Common myeloid progenitor, CD34-positive (primary cell): ENCODE measurements around the gene THSD7B.

Source experiments
- CTCF ChIA-PET: fragments of 350-600 bp; sonication (Branson Sonifier 250); formaldehyde crosslinking; loops from one replicate; lab custom pipeline; 2021; ENCODE audit warnings: antibody characterized with exemption; lab: Charles Lee
- POLR2A ChIA-PET: fragments of 350-600 bp; sonication (Branson Sonifier 250); formaldehyde crosslinking; loops from one replicate; lab custom pipeline; 2021; ENCODE audit warnings: antibody characterized with exemption; lab: Charles Lee
- DNase-seq, 3 donors: peaks; one replicate each; pipeline versions ENCODE4 v3.0.0 to v3.0.0-alpha.2; 2013
- H3K27ac ChIP-seq, 2 experiments: 1 replicate in 1 of 2; 2 replicates in 1 of 2; pipeline ENCODE4 v1.7.0; 2013; ENCODE audit warnings: inconsistent platforms in 2 of 2, low read length in 2 of 2, mild to moderate bottlenecking in 2 of 2, low read depth in 1 of 2, moderate library complexity in 1 of 2; ENCODE audit not compliant: severe bottlenecking in 2 of 2, insufficient read depth in 1 of 2, poor library complexity in 1 of 2
- H3K27me3 ChIP-seq, 5 experiments: replicated peaks in 2 of 5; 1 replicate in 3 of 5; 2 replicates in 2 of 5; pipeline versions ENCODE4 v1.6.1 to v1.7.0; 2013; ENCODE audit warnings: low read length in 4 of 5, mild to moderate bottlenecking in 2 of 5, moderate library complexity in 2 of 5, inconsistent platforms in 1 of 5; ENCODE audit not compliant: insufficient read depth in 5 of 5, control insufficient read depth in 4 of 5
- H3K36me3 ChIP-seq, 4 experiments: 1 replicate in 2 of 4; 2 replicates in 2 of 4; pipeline versions ENCODE4 v1.6.1 to v1.7.0; 2013; ENCODE audit warnings: low read length in 3 of 4, control low read depth in 1 of 4, mild to moderate bottlenecking in 1 of 4; ENCODE audit not compliant: control insufficient read depth in 4 of 4, insufficient read depth in 4 of 4
- H3K4me1 ChIP-seq, 4 experiments: 1 replicate in 3 of 4; 2 replicates in 1 of 4; pipeline versions ENCODE4 v1.6.1 to v1.7.1; 2013; ENCODE audit warnings: low read length in 3 of 4, mild to moderate bottlenecking in 3 of 4, control low read depth in 1 of 4, inconsistent platforms in 1 of 4, moderate library complexity in 1 of 4; ENCODE audit not compliant: control insufficient read depth in 4 of 4, insufficient read depth in 4 of 4; ENCODE audit errors: control extremely low read depth in 1 of 4
- H3K4me3 ChIP-seq, 7 experiments: 1 replicate in 4 of 7; 2 replicates in 3 of 7; pipeline versions ENCODE4 v1.5.1 to v1.7.0; 2013; ENCODE audit warnings: mild to moderate bottlenecking in 7 of 7, low read length in 6 of 7, moderate library complexity in 6 of 7, inconsistent platforms in 2 of 7, low read depth in 2 of 7, control low read depth in 1 of 7; ENCODE audit not compliant: insufficient read depth in 4 of 7, control insufficient read depth in 1 of 7; ENCODE audit errors: extremely low read depth in 1 of 7
- H3K9me3 ChIP-seq, 5 experiments: 1 replicate in 4 of 5; 2 replicates in 1 of 5; pipeline versions ENCODE4 v1.6.1 to v1.7.1; 2013; ENCODE audit warnings: low read length in 4 of 5, mild to moderate bottlenecking in 2 of 5, inconsistent platforms in 1 of 5, low read depth in 1 of 5, moderate library complexity in 1 of 5; ENCODE audit not compliant: control insufficient read depth in 4 of 5, insufficient read depth in 2 of 5; ENCODE audit errors: control extremely low read depth in 1 of 5
- WGBS: methylation state at CpG from one replicate; pipeline ENCODE4 v1.1.5; 2013; ENCODE audit not compliant: insufficient coverage; 5-methylcytosine and 5-hydroxymethylcytosine counted together

The THSD7B gene

DNA sequence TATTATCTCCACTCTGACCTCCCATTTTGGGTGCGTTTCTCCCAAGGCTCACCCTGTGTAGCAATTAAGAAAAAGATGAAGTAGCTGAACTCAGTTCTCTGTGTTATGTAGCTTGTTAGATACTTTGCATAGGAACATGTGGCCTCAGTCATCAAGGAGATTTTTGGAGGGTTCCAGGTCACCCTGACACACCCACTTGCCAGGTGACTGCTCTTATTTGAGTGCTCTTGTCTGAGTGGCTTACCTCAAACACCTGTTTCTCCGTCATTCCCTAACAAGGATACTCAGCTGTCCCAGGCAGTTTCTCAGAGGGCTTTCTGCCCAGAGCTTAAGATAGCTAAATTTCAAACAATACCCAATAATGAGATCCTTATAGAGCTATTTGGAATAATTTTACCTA lies 621.7 kb downstream of the THSD7B start:
- whole genome bisulfite sequencing, result no CpG with 5 or more reads among the region's 2 CpGs
- DNase-seq, result no peak
- Histone ChIP-seq H3K9me3 (peaks cover 0 to 8% (median 2%) of the 10 kb centered on the region in 5 experiments), H3K36me3 (no peaks in the 10 kb centered on the region), H3K27me3 (no peaks in the 10 kb centered on the region), H3K4me1 (no peaks in the 10 kb centered on the region), H3K27ac (no peak overlapping the region), H3K4me3 (no peak overlapping the region)
- CTCF ChIA-PET, result no interaction called here
- POLR2A ChIA-PET, result no interaction called here

DNA sequence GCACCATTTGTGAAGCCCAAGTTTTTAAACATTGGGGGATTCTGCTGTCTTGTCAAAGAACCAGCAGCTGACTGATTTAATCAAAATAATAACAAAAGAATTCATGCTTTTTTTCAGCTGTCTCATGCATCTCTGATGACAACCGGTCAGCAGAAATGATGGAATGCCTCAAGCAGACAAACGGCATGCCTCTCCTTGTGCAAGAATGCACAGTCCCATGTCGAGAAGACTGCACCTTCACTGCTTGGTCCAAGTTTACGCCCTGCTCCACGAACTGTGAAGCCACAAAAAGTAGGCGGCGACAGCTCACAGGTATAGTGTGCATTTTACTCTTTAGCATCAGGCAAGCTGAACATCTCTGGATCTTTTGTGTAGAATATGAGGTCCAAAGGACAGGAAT lies 640.2 kb downstream of the THSD7B start:
- no peak overlapping the region for H3K27ac ChIP-seq
- DNase-seq, result no peak
- peaks cover 0 to under 1% (median 0%) of the 10 kb centered on the region in 5 experiments for H3K9me3 ChIP-seq
- H3K4me3 ChIP-seq, result no peak overlapping the region
- POLR2A ChIA-PET, result no interaction called here
- H3K27me3 ChIP-seq, result no peaks in the 10 kb centered on the region
- no peaks in the 10 kb centered on the region for H3K4me1 ChIP-seq
- H3K36me3 ChIP-seq, result no peaks in the 10 kb centered on the region
- WGBS, result 91% methylated on average over 7 of the region's 7 CpGs
- CTCF ChIA-PET, result no interaction called here

DNA sequence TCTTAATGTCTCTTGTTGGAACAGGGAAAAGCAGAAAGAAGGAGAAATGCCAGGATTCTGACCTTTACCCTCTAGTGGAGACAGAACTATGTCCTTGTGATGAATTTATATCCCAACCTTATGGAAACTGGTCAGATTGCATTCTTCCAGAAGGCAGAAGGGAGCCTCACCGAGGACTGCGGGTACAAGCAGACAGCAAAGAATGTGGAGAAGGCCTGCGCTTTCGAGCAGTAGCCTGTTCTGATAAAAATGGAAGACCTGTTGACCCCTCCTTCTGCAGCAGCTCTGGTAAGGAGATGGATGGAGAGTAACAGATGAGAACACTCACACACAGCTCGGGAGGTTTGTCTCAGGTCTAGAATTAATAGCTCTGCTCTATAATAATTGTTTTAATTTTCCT lies 646.2 kb downstream of the THSD7B start:
- POLR2A ChIA-PET, result no interaction called here
- Histone ChIP-seq H3K9me3 (no peaks in the 10 kb centered on the region), H3K4me1 (no peaks in the 10 kb centered on the region), H3K36me3 (no peaks in the 10 kb centered on the region), H3K27me3 (no peaks in the 10 kb centered on the region), H3K4me3 (no peak overlapping the region), H3K27ac (no peak overlapping the region)
- CTCF ChIA-PET, result no interaction called here
- 91% methylated on average over 4 of the region's 5 CpGs for WGBS
- no peak for DNase-seq

DNA sequence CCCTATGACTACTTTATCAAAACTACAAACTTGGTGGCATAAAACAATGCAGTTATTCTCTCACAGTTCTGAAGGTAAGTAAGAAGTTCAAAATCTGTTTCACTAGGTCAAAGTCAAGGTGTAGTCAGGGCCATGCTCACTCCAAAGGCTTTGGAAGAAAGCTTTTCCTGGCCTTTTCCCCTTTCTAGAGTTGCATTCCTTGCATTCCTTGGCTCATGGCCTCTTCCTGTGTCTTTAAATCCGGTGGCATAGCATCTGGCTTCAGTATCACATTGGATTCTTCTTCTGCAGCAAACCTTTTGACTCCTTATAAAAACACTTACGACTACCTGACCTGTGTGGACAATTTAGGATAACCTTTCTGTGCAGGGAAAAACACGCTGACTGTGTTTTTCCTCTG lies 655.4 kb downstream of the THSD7B start:
- Histone ChIP-seq H3K4me1 (no peaks in the 10 kb centered on the region), H3K27ac (no peak overlapping the region), H3K36me3 (no peaks in the 10 kb centered on the region), H3K4me3 (no peak overlapping the region), H3K27me3 (no peaks in the 10 kb centered on the region), H3K9me3 (peaks cover 0 to 2% (median 0%) of the 10 kb centered on the region in 5 experiments)
- POLR2A ChIA-PET, result no interaction called here
- CTCF ChIA-PET, result no interaction called here
- 82% methylated on average over 3 of the region's 3 CpGs for WGBS
- DNase-seq, result no peak

DNA sequence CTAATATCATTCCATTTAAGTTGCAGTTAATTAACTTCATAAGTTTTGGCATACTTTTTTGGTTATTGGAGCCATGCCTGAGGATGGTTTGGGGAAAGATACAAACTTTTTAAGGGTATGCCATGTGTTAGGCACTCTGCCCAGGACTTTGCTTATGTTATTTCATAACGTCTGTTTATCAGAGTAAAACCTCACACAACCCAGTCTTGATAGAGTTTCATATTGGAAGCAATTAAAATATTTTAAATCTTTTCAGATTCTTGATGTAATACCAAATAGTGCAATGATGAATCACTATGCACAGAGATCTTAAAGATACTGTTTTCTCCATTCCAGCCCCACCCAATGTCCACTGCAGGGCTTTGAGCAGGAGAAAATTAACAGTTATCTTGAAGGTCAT lies 669.8 kb downstream of the THSD7B start:
- H3K36me3 ChIP-seq, result no peaks in the 10 kb centered on the region
- no CpG with 5 or more reads among the region's 1 CpG for WGBS
- ChIA-PET CTCF (no interaction called here), POLR2A (no interaction called here)
- no peaks in the 10 kb centered on the region for H3K9me3 ChIP-seq
- H3K4me1 ChIP-seq, result no peaks in the 10 kb centered on the region
- no peak overlapping the region for H3K4me3 ChIP-seq
- no peaks in the 10 kb centered on the region for H3K27me3 ChIP-seq
- no peak overlapping the region for H3K27ac ChIP-seq
- DNase-seq, result no peak

DNA sequence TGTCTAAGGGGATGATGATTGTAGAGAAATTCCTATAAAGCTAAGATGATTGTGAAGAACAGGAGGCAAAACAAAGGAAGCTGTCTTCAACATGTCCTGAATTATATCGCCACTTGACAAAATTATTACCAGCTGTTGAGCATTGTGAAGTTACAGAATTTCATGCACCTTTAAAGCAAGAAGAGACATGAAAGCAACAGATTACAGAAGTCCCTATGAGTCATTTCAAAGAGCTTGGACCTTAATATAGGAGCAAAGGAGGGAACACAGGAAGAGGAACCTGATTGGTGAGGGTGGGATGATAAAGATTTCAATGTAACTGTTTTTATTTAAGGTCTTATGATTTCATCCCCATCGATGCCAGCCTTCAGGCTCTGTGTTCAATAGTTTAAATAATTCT lies 672.0 kb downstream of the THSD7B start:
- no peaks in the 10 kb centered on the region for H3K27me3 ChIP-seq
- H3K36me3 ChIP-seq, result no peaks in the 10 kb centered on the region
- no peak overlapping the region for H3K27ac ChIP-seq
- DNase-seq, result no peak
- 100% methylated on average over 2 of the region's 2 CpGs for WGBS
- POLR2A ChIA-PET, result no interaction called here
- H3K4me3 ChIP-seq, result no peak overlapping the region
- CTCF ChIA-PET, result no interaction called here
- no peaks in the 10 kb centered on the region for H3K9me3 ChIP-seq
- H3K4me1 ChIP-seq, result no peaks in the 10 kb centered on the region

DNA sequence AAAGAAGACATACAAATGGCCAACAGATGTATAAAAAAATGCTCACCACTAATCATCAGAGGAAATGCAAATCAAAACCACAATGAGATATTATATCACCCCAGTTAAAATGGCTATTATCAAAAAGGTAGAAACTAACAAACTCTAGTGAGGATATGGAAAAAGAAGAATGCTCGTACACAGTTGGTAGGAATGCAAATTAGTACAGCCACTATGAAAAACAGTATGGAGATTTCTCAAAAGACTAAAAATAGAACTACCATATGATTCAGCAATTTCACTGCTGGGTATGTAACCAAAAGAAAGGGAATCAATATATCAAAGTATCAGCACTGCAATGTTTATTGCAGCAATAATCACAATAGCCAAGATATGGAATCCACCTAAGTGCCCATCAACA lies 679.6 kb downstream of the THSD7B start:
- Histone ChIP-seq H3K4me3 (no peak overlapping the region), H3K36me3 (no peaks in the 10 kb centered on the region), H3K4me1 (no peaks in the 10 kb centered on the region), H3K27ac (no peak overlapping the region), H3K9me3 (no peaks in the 10 kb centered on the region), H3K27me3 (no peaks in the 10 kb centered on the region)
- POLR2A ChIA-PET, result no interaction called here
- DNase-seq, result no peak
- no CpG with 5 or more reads among the region's 1 CpG for WGBS
- CTCF ChIA-PET, result no interaction called here
